HG03139 (cell line): Measurements from ENCODE around the gene AGTRAP.

ENCODE experiments used
- ATAC-seq: cut with Tn5 transposase; IDR thresholded peaks from one replicate; pipeline ENCODE4 v1.9.1; 2021; ENCODE audit not compliant: unreplicated experiment

Gene AGTRAP

DNA sequence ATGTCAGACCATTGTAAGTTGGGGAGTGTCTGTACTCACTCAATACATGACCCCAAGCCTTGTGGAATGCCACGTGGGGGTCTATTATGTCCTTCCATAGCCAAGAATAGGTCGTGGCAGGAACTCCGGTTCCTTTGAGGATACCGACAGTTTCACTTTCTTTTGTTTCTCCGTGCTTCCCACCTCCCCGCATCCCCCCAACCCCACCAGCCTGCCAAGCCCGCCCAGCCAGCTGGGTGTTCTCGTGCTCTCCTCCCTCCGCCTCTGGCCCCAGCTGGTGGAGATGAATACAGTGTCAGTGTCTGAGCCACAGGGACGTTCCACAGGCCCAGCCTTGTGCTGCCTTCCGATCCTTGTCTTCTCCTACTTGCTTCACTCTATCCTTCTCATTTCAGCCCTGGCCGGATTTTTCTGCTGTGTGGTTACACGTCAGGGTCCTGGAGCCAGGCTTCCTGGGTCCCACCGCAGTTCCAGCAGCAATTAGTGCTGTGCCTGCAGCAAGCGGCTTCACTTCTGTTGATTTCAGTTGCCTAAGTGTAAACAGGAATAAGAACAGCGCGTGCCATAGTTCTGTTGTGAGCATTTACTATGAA is 4.1 kb upstream of the AGTRAP start:
- no peak for ATAC-seq

DNA sequence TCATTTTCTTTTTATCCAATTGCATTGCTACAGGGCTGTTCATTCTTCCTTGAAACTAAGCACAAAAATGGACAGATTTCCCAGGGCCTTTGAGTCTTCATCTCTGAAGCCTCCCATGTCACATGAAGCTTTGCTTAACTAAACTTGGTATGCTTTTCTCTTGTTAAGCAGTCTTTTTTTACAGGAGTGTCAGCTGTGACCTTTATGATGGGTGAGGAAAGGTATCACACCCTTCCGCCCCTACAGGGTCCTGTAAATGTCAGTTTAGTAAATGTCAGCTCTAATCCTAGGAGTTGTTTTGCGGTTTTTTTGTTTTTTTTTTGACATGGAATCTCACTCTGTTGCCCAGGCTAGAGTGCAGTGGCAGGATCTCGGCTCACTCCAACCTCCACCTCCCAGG is 2.6 kb upstream of the AGTRAP start:
- ATAC-seq = no peak

DNA sequence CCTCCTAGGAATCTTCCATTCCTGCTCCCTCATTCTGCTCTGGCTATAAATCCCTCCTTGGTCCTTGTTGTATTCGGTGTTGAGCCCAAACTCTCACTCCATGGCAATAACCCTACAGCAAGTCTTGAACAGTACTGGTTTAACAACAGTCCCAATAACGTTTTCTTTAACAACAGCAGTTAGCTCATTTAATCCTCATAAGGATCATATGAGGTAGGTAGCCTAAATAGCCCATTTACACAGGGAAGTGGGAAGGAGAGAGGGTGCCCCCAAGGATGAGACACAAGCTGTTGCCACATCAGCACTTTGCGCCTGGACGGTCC is 444 bp upstream of the AGTRAP start:
- no peak for ATAC-seq

DNA sequence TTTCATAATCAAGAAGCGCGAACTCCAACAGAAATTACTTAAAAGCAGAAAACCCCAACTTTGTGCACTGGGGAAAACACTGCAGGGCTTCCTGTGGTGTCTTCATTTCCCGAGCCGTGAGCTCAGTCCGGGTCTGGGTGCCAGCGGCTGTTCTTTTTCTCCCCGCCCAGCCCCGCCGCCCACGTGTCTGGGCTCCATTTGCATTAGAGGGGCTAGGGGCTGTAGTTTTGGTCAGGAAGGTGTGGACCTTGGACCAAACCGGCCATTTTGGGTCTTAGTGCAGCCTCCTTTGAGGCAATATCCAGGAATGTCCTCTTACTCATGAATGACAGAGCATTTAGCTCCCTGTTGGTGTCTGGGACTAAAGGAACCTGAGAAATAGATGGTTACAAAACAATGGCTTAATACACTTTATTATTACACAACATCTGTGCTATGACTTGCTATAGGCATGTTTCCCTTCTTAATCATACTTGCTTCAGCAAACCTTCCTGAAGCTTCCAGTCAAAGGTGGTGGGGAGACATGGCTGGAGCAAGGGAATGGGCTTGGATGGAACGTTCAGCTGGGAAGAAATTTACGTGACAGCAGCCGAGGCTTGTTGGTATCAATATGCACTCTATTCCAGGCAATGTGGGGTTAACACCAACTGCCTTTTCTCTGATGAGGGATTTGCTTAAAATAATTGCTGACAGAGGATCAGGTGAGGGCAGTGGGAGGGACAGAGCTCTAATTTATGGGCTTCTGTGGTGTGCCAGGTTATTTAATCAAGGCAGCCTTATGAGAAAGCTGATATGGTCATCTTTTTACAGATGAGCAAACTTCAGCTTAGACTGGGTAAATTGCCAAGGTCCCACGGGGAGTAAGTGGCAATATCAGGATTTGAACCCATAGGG is 1.1 kb downstream of the AGTRAP start:
- ATAC-seq = peak; percentile 28

DNA sequence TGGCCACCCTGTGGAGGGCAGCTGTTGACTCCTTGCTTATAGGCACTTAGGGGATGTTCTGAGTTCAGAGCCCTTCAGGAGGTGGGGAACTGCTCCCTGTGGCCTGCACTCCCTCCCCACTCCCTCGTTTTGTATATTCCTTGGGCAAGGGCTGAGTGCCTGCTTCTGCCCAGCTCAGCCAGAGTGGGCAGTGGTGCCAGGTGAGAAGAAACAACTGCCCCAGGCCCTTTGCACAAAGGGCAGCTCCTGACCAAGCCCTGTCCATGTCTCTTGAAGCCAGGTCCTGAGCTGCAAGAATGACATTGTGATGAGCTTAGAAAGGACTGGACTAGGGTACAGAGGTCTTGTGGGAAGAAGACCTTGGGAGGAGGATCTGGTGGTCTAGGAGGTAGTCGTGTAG is 2.2 kb downstream of the AGTRAP start:
- ATAC-seq = no peak

DNA sequence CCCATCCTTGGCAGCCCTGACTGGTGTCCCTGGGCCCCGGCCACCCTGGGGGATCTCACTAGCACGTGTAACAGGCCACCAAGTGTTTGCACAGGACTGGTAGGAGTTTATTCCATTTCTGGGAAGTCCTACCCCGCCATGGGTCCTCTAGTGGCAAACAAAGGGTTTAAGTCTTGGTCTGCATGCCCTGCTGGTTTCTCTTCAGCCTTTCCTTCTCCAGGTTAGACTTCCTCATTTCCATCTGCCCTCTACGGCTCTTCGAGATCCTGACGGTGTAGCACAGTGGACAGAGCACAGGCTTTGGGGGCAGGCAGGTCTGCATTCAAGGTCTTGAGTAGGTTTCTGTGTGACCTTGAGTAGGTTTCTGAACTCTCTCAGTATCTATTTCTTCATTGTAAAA is 2.8 kb downstream of the AGTRAP start:
- no peak for ATAC-seq

DNA sequence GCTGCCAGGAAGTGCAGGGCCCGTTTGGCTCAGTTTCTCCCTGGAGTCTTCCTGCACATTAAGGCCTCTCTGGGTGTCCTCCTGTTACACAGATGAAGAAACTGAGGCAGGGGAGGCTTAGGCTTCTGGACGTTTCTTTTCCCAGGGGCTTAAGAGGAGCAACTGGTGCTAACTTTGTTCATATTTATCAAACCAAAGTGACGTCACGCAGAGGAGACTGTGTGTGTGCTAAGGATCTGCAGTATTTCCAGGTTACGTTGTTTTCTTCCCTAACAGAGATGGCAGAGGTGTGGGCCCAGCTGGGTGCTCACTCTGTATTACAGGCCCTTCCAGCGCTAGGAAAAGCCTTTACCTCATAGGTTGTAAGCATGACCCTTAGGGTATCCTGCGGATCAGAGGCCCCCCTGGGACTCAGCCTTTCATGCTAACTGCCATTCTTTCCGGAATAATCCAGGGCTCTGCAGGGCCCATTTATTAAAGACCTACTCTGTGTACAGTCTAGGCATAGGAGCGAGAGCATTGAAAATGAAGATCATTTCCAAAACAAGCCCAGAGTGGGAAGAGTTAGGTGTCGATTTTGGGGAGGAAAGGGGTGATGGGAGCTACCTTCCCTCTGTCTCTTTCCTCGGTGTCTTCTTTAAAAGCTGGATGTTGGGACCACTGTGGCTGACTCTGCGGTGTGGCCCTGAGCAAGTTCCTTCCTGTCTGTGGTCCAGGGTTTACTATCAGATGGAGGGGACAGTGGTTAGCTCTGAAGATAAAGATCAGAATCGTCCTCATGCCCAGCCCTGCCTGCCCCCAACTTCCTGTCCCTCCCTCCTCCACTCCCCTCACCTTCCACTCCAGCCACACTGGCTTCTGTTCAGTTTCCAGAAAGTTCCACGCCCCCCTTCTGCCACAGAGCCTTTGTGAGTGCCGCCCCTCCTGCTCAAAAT is 4.6 kb downstream of the AGTRAP start:
- ATAC-seq = no peak

DNA sequence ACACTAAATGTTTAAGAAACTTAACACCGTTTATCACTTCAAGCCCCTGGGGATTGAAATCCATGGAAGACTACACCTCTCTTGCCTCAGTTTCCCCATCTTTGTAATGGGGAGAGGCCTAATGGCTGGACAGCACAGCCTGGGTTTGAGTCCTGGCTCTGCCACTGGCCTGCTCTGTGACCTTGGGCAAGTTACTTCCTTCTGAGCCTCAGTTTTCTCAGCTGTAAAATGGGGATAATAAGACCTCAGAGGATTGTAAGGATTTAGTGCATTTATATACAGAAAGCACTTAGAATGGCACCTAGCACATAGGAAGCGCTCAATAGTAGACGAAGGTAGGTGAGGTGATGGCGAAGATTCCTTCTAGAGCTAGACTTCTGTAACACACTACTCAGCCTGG is 5.5 kb downstream of the AGTRAP start:
- no peak for ATAC-seq

DNA sequence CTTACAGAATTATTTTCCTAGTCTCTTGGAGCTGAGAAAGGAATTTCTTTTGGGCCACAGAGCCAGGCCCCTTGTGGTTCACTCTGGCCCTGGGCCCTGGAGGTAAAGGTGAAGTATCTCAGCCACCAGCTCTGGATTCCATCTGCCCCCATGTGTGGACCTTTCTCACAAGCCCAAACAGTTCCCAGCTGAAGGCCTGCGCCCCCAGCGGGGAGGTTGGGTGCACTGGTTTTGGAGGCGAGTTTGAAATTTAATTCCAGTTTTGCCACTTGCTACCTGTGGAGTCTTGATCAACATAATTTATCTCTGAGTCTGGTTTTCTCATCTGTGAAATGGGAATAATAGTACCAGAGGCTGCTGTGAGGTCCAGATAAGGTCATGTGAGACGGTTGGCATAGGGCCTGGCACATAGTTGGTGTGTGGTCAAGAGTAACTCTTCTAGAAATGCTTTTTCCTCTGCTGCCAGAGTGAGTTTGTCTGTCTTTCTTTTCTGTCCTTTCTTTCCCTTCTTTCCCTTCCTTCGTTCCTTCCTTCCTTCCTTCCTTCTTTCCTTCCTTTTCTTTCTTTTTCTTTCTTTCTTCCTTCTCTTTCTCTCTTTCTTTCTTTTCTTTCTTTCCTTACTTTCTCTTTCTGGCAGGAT is 6.1 kb downstream of the AGTRAP start:
- no peak for ATAC-seq

DNA sequence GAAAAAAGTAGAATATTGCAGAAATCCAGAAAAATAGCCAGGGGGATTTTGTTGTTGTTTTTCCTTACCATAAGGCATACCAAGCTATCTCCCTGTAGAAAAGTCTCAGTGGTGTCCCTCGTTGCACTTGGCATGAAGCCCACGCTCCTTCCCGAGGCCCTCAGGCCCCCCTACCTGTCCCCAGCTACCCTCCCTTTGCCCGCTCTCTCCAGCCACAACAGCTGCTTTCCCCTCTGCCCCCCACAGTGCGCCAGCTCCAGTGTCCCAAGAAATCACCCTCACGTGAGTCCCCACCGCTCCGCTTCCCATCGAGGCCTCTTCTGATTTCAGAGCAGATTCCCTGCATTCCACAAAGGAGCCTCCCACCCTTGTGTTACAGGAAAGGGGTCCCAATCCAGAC is 8.4 kb downstream of the AGTRAP start:
- ATAC-seq = no peak

DNA sequence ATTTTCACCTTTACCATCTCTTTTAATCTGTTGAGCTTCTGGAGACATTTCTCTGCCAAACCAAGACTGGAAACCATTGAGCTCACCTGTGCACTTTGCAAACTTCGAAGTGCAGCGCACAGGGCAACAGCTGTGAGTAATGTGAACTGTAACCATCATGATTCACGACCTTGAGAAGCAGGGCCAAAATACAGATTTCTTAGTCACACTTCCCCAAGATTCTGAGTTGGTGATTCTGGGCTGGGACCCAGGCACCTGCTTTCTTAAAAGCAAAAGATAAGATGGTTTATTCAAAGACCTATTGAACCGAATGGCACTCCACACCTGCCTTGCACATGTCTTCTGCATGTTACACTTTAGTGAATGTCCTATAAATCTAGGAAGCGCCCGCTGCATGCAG is 10.2 kb downstream of the AGTRAP start:
- no peak for ATAC-seq

DNA sequence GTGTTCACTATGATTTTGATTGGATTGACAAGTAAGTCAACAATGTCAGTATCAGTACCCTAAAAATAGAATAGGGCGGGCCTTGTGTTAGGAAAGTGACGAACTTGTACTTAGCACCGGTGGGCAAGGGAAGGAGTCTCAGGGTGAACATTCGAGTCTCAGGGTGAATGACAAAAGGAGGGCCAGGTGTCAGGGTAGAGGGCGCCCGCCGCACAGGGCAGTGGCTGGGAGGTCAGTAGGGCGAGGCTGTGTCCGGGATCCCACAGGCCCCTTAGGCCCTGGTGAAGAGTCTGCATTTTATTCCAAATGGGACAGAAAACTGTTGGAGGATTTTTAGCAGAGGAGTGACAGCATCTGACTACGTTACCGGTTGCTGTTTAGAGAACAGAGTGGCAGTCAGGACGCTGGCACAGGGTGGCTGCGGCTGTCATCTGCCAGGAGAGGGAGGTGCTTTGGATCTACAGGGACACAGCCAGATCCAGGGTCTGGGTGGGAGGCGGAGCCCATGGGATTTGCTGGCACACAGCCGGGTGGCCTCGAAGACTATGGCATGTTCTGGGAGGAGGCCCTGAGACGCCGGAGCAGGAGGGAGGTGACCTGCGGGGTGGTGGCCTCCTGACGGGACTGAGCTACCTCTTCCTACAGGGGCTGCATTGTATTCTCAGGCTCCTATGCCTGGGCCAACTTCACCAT is 11.0 kb downstream of the AGTRAP start:
- ATAC-seq = no peak

DNA sequence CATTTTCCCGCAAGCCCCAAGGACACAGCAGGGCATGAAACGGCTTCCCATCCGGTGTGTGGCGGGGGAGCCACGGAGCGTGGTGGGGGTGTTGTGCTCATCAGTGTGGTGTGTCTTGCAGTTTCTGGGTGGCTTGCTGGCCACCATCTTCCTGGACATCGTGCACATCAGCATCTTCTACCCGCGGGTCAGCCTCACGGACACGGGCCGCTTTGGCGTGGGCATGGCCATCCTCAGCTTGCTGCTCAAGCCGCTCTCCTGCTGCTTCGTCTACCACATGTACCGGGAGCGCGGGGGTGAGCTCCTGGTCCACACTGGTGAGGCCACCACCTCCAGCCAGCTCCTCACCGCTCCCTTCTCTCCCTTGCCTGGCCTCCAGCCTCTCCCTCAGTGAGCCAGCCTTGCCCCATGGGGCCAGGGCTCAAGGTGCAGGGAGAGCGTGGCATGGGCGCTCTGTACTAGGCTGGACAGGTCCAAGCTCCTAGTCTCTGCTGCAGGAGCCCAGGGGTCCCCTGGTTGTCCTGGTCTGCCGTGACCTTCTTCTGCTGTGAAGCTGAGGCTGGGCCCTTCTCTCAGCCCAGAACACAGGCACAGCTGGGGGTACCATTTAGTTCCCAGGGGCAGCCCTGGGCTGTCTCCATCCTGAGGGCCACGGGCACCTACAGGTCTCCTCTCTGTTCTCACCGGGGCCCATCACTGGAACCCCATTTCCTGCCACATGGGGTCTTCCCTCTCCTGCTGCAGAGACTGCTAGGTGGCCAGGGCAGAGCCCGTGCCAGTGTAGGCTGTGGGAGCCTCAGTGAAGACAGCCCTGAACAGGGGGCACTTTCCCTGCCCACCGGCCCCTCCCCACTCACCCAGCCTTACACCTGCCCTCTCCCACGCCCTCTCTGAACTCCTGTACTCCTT is 12.6 kb downstream of the AGTRAP start:
- ATAC-seq = no peak

DNA sequence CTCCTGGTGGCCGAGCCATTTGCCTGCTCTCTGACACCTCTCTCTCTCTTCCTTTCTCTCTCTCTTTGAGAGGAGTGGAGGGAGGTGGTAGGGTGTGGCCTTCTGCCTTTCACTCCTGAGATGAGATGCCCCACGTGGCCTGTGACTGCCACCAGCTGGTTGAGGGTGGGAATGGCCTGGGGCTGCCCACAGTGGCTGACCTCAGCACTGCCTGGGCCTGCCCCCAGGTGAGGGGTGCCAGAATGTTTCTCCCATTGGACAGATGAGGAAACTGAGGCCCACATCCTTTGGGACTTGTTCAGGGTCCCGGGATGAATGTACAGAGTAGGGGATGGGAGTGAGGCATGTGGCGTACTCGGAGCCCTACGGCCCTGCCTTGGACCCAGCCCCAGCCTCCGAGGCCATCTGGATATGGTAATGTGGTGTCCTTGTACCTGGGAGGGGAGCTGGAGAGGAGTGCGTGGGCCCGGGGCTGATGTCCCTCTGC is 13.3 kb downstream of the AGTRAP start:
- ATAC-seq = no peak

DNA sequence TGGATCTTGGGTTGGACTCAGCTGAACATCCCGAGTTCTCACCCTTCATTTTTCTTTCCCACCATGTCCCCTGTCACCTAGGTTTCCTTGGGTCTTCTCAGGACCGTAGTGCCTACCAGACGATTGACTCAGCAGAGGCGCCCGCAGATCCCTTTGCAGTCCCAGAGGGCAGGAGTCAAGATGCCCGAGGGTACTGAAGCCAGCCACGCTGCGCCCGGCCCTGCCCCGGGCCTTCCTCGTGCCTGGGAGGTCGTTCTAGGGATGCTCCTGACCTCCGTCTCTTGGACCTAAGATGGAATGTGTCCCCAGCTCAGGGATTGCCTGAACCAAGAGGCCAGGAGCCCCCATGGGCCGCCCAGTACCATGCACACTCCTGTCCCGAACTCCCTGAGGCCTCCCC is 14.1 kb downstream of the AGTRAP start:
- ATAC-seq = no peak

DNA sequence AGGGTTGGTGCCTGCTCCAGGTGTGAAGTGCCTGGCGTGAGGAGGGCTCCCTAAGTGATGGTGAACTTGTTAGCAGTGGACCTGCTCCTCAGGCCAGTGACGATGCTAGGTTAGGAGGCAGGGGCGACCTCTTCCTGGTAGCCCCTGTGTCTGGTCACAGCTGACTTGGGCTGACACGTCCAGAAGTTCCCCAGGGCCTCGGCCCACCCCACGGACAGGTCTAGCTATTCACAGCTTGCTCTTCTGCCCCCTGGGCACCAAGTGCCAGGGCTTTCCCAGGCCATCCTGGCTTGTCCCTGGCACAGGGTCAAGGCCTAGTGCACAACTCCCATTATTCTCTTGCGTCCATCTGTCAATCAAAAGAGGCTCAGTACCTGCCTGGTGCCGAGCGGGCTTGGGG is 15.2 kb downstream of the AGTRAP start:
- no peak for ATAC-seq

DNA sequence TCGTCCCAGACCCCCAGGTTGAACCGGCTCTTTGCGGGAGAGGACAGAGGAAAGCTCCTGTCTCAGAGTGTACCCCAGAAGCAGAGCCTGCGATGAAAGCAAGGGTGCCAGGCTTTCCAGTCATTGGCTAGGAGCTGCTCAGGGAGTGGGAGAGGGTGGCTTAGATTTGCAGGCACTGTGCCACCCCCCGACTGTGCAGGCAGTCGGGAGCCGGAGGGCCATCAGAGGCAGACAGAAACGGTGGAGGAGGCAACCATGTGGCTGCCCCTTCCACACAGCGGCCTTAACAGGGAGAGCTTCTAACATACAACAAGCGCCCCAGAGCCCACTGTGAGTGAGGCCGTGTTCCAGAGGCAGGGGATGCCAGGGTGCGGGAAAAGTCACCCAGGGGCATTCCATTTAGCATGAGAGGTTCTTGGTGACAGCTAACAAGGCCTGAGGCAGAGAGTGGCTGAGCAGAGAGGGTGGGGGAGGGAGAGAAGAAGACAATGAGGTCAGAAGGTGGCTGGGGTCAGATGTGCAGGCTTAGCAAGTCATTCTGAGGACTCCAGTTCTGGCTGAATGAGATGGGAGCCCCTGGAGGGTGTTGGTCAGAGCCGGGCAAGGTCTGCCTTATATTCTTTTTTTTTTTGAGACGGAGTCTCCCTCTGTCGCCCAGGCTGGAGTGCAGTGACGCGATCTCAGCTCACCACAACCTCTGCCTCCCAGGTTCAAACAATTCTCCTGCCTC is 16.6 kb downstream of the AGTRAP start:
- ATAC-seq = no peak

DNA sequence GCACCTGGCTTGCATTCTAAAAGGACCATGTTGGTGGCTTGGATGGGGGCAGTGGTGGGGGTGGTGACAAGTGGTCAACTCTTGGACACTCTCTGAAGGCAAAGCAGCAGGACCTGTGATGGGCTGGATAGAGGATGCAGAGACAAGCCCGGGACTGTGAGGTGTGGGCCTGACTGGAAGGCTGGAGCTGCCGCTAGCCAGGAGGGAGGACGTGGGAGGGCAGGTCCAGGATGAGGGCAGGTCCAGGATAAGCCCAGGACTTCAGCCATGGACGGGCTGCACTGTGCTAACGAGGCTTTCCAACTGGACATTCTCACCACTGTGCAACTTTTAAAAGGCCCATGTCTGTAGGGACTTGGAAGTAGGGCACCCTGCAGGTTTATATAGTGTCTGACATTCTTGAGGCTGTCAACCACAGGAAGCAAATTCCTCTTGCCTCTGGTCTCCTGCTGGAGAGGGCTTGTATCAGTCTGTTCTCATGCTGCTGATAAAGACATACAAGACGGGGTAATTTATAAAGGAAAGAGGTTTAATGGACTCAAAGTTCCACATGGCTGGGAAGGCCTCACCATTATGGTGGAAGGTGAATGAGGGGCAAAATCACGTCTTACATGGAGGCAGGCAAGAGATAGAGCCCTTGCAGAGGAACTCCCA is 17.7 kb downstream of the AGTRAP start:
- no peak for ATAC-seq
